CD4-positive, CD25-positive, alpha-beta regulatory T cell (primary cell): ENCODE data around the gene RCN2. TPM values are rescaled to one million over a fixed set of nuclear protein-coding genes. Genes with fewer than 3 reads are reported as not detected.
A peak's percentile ranks its signal among the peaks of the same experiment; 100 is the strongest.
"Not testable (repeated sequence)": the region's sequence is repeated elsewhere in the genome, so short reads cannot be mapped to it uniquely, and the experiment has no call there.

ENCODE experiments used
- ATAC-seq, 2 donors: fragments of 150-1000 bp; cut with Tn5 transposase; one replicate each; pipeline ENCODE4 v1.10.0; 2021; ENCODE audit warnings: low read depth in 2 of 2, moderate number of reproducible peaks in 2 of 2, moderate library complexity in 1 of 2
- DNase-seq, 3 donors: peaks; one replicate each; pipeline versions ENCODE4 v3.0.0 to v3.0.0-alpha.2; 2012 to 2022; ENCODE audit warnings: mixed read lengths in 1 of 3
- H3K27ac ChIP-seq: one replicate; pipeline ENCODE4 v1.7.0; 2013; ENCODE audit warnings: mild to moderate bottlenecking, low read length; ENCODE audit not compliant: insufficient read depth, poor library complexity, severe bottlenecking
- H3K27me3 ChIP-seq: one replicate; pipeline ENCODE4 v1.7.0; 2013; ENCODE audit warnings: low read length; ENCODE audit not compliant: control insufficient read depth, insufficient read depth
- H3K36me3 ChIP-seq: one replicate; pipeline ENCODE4 v1.7.0; 2013; ENCODE audit warnings: mild to moderate bottlenecking, low read length, moderate library complexity; ENCODE audit not compliant: control insufficient read depth, insufficient read depth
- H3K4me1 ChIP-seq: 2 replicates; pipeline ENCODE4 v1.7.0; 2013; ENCODE audit warnings: mild to moderate bottlenecking, low read length; ENCODE audit not compliant: insufficient read depth, control insufficient read depth, poor library complexity, severe bottlenecking
- H3K4me3 ChIP-seq: one replicate; pipeline ENCODE4 v1.7.0; 2013; ENCODE audit warnings: low read depth, mild to moderate bottlenecking, low read length, moderate library complexity
- H3K9me3 ChIP-seq, 2 experiments: 1 replicate in 1 of 2; 2 replicates in 1 of 2; pipeline ENCODE4 v1.7.0; 2013; ENCODE audit warnings: low read length in 2 of 2, mild to moderate bottlenecking in 1 of 2, moderate library complexity in 1 of 2; ENCODE audit not compliant: control insufficient read depth in 2 of 2
- H3K27ac Mint-ChIP-seq, 3 donors: one replicate each; pipeline ENCODE4 v1.8.0; 2020 to 2022; ENCODE audit warnings: mild to moderate bottlenecking in 3 of 3, mixed read lengths in 3 of 3, moderate library complexity in 2 of 3
- H3K27me3 Mint-ChIP-seq: one replicate; pipeline ENCODE4 v1.8.0; 2022; ENCODE audit warnings: mild to moderate bottlenecking, mixed read lengths
- H3K36me3 Mint-ChIP-seq: one replicate; pipeline ENCODE4 v1.8.0; 2020; ENCODE audit warnings: mixed read lengths
- H3K4me1 Mint-ChIP-seq, 4 donors: one replicate each; pipeline ENCODE4 v1.8.0; 2020 to 2022; ENCODE audit warnings: mixed read lengths in 4 of 4, mild to moderate bottlenecking in 1 of 4
- H3K4me3 Mint-ChIP-seq, 4 donors: one replicate each; pipeline ENCODE4 v1.8.0; 2020 to 2022; ENCODE audit warnings: mild to moderate bottlenecking in 4 of 4, mixed read lengths in 4 of 4, moderate library complexity in 3 of 4
- H3K9me3 Mint-ChIP-seq, 7 donors: one replicate each; pipeline ENCODE4 v1.8.0; 2020 to 2022; ENCODE audit warnings: mixed read lengths in 7 of 7, mild to moderate bottlenecking in 3 of 7, moderate library complexity in 2 of 7
- polyA plus RNA-seq, 4 donors: library from polyadenylated mRNA; unstranded; fragments of 300-500 nt; fragmentation: Illumina TruSeq; gene quantifications; one replicate each; pipeline ENCODE4 v1.2.3, GENCODE V29; 2021
- total RNA-seq: library from RNA; stranded (reverse); gene quantifications from one replicate; pipeline ENCODE4 v1.2.3, GENCODE V29; 2022

Gene RCN2
- total and polyA plus RNA-seq, 5 donors from 2014 or later: 17.3 to 47.3 (median 39.5) TPM

DNA sequence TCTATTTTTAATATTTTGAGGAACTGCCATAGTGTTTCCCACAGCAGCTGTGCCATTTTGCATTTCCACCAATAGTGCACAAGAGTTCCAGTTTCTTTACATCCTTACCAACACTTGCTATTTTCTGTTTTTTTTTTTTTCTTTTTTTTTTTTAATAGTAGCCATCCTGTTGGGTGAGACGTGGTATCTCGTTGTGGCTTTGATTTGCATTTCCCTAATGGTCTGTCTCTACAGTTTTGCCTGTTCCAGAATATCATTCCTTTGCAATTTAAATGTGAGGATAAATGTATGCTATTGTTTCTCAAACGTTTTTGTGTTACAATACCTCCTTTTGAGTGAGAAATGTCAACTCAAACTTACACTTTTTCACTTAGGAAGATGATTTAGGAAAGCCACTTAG lies 22.4 kb downstream of the RCN2 start:
- no peak overlapping the region for H3K27ac ChIP-seq
- Mint-ChIP-seq H3K9me3 (no peaks in the 10 kb centered on the region), H3K27me3 (no peaks in the 10 kb centered on the region), H3K4me3 (no peak overlapping the region), H3K27ac (no peak overlapping the region), H3K4me1 (peaks cover 6 to 13% (median 7%) of the 10 kb centered on the region in 4 donors), H3K36me3 (no peaks in the 10 kb centered on the region)
- H3K9me3 ChIP-seq: no peaks in the 10 kb centered on the region
- H3K36me3 ChIP-seq: peaks cover 6% of the 10 kb centered on the region
- DNase-seq (no peak), ATAC-seq (no peak)
- no peaks in the 10 kb centered on the region for H3K27me3 ChIP-seq
- H3K4me3 ChIP-seq: no peak overlapping the region
- H3K4me1 ChIP-seq: peaks cover 3% of the 10 kb centered on the region

DNA sequence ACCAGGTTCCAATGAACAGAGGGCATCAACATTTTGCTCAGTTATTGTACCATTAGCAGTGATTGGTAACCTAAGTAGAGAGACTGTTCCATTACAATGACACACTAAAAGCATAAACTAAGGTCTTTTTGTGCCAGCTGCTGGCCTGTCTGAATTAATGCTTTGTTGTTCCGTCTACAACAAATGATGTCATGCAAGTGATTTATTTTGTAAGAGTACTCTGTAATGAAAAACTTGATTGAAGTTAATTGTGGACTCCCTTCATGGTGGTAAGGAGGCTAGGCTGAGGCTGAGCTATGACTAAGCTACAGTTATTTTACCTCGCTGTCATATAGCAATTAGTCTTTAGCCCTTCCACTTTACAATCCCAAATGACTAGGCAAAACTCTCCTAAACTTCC lies 23.2 kb downstream of the RCN2 start:
- Histone ChIP-seq H3K27me3 (no peaks in the 10 kb centered on the region), H3K27ac (no peak overlapping the region), H3K4me3 (no peak overlapping the region), H3K4me1 (peaks cover 3% of the 10 kb centered on the region), H3K36me3 (no peaks in the 10 kb centered on the region), H3K9me3 (no peaks in the 10 kb centered on the region)
- Mint-ChIP-seq H3K4me1 (peaks cover 6 to 13% (median 7%) of the 10 kb centered on the region in 4 donors), H3K9me3 (no peaks in the 10 kb centered on the region), H3K27me3 (no peaks in the 10 kb centered on the region), H3K4me3 (no peak overlapping the region), H3K36me3 (no peaks in the 10 kb centered on the region), H3K27ac (peak overlapping the region in 1 of 3 donors; percentile 35)
- DNase-seq (no peak), ATAC-seq (no peak)

DNA sequence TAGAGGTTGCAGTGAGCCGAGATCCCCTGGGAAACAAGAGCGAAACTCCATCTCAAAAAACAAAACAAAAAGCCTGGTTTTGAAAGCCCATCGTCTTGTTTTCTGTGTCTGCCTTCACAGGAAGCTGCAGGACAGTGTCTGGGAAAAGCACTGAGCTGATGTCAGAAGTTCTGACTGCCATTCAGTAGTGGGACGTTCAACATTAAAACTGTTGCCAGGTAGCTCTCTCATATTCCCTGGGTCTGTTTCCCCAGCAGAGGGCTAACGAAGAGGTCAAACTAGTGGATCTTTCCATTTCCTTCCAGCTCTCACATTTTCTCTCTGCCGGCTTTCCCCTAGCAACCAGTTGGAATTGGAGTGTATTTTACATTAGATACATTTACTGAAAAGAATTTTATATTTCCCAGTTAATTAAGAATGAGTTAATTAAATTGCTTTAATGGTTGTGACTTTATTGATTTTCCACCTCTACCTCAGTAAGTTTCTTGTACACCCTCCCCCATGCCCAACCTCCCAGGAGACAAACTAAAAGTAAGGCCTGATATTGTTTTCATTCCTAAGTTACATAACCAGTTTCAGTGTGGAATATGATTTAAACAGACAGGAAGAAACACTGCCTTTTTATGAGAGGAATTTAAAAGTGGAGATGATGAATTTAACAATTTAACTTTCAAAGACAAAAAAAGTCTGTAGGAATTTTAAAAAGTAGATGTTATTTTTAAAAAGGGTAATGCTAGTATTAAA lies 29.9 kb downstream of the RCN2 start:
- no peak overlapping the region for H3K4me3 ChIP-seq
- peaks cover 14% of the 10 kb centered on the region for H3K27me3 Mint-ChIP-seq
- no peak overlapping the region for H3K27ac Mint-ChIP-seq
- ATAC-seq (no peak), DNase-seq (no peak)
- no peaks in the 10 kb centered on the region for H3K36me3 ChIP-seq
- no peaks in the 10 kb centered on the region for H3K36me3 Mint-ChIP-seq
- no peaks in the 10 kb centered on the region for H3K9me3 ChIP-seq
- H3K4me3 Mint-ChIP-seq: no peak overlapping the region
- peaks cover 2 to 6% (median 5%) of the 10 kb centered on the region in 4 donors for H3K4me1 Mint-ChIP-seq
- no peak overlapping the region for H3K27ac ChIP-seq
- peaks cover 0 to 1% (median 0%) of the 10 kb centered on the region in 7 donors for H3K9me3 Mint-ChIP-seq
- H3K27me3 ChIP-seq: peaks cover 3% of the 10 kb centered on the region
- no peaks in the 10 kb centered on the region for H3K4me1 ChIP-seq

DNA sequence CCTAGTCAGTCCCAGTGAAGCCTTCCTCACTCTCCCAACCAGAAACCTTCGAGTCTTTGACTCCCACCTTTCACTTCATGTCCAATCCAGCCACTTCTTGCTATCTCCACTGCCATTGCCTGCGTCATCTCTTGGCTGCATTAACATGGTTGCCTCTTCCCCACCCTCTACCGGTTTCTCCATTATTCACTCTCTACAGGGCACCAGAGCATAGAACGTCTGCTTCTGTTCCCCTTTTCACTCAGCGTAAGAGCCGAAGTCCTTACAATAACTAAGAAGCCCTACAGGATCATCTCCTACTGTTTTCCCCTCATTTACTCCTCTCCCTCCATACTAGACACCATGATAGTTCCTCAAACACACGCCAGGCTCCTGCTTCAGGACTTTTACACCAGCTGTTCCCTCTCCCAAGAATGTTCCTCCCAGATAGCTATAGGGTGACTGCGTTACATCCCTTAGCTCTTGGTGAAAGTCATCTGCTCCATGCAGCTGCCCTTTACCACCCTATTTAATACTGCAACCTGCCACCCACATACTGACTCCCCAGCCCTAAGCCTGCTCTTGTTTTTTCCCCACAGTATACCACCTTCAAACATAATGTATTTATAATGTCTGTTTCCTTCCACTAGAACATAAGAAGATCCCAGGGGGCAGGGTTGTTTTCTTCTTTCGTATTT lies 30.9 kb downstream of the RCN2 start:
- no peaks in the 10 kb centered on the region for H3K9me3 ChIP-seq
- no peak for DNase-seq
- H3K4me3 Mint-ChIP-seq: no peak overlapping the region
- no peaks in the 10 kb centered on the region for H3K36me3 ChIP-seq
- H3K27me3 ChIP-seq: peaks cover 3% of the 10 kb centered on the region
- no peak overlapping the region for H3K4me3 ChIP-seq
- no peaks in the 10 kb centered on the region for H3K4me1 ChIP-seq
- peaks cover 0 to 1% (median 0%) of the 10 kb centered on the region in 7 donors for H3K9me3 Mint-ChIP-seq
- peaks cover 2 to 6% (median 5%) of the 10 kb centered on the region in 4 donors for H3K4me1 Mint-ChIP-seq
- no peak for ATAC-seq
- peaks cover 14% of the 10 kb centered on the region for H3K27me3 Mint-ChIP-seq
- H3K27ac ChIP-seq: no peak overlapping the region
- no peaks in the 10 kb centered on the region for H3K36me3 Mint-ChIP-seq
- no peak overlapping the region for H3K27ac Mint-ChIP-seq

DNA sequence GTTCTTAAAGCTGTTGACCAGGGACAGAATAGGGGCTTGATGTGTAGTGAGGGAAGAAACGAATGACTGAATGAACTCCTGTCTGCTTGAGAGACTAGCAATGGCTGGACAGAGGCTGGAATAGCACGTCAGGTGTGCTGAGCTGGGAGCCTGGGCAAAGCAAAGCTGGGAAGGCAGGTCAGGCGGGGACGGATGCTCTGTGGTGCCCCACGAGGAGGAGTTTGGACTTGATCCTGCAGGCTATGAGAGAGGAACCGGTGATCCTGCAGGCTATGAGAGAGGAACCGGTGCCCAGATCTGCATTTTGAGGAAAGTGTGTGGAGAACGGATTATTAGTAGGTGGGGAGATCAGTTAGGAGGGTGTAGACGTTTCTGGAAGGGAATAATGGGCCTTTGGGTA lies 32.0 kb downstream of the RCN2 start:
- H3K27ac Mint-ChIP-seq: no peak overlapping the region
- peaks cover 14% of the 10 kb centered on the region for H3K27me3 Mint-ChIP-seq
- ATAC-seq (no peak), DNase-seq (no peak)
- peaks cover 2 to 6% (median 5%) of the 10 kb centered on the region in 4 donors for H3K4me1 Mint-ChIP-seq
- H3K4me3 Mint-ChIP-seq: no peak overlapping the region
- H3K36me3 Mint-ChIP-seq: no peaks in the 10 kb centered on the region
- Histone ChIP-seq H3K9me3 (no peaks in the 10 kb centered on the region), H3K36me3 (no peaks in the 10 kb centered on the region), H3K27ac (no peak overlapping the region), H3K27me3 (peaks cover 3% of the 10 kb centered on the region), H3K4me1 (no peaks in the 10 kb centered on the region), H3K4me3 (no peak overlapping the region)
- H3K9me3 Mint-ChIP-seq: peaks cover 0 to 1% (median 0%) of the 10 kb centered on the region in 7 donors

DNA sequence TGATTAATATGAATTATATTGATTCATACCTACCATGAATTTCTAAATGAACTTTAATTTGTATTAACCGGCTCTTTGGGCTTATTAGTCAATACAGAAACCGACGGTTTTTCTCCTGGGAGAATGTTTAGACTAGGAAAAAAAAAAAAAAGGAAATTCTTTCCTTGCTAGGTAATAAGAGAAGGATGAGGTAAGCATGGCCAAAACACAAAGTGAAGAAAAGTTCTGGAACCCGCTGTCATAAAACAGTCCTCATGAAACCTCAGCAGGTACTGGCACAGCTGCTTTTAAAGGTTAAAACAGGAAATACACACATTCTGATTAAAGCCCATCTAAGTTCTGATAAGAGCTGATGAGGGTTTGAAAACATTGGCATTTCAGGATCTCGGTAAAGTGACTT lies 32.6 kb downstream of the RCN2 start:
- no peaks in the 10 kb centered on the region for H3K9me3 ChIP-seq
- Mint-ChIP-seq H3K27ac (no peak overlapping the region), H3K4me1 (peaks cover 2 to 6% (median 5%) of the 10 kb centered on the region in 4 donors)

DNA sequence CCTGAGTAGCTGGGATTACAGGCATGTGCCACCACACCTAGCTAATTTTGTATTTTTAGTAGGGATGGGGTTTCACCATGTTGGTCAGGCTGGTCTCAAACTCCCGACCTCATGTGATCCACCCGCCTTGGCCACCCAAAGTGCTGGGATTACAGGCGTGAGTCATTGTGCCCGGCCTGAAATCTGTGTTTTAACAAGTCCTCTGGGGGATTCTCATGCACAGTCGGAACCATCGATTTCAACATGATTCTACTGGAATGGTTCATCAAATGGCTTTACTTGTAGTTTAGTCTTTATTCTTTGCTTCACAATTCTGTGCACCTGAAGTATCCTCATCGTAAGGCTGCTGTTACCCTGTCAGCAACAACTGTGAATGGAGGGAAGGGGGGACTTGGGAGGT lies 34.5 kb downstream of the RCN2 start:
- H3K4me1 Mint-ChIP-seq, ATAC-seq, H3K4me3 Mint-ChIP-seq: not testable (repeated sequence)

More for the DNA sequence above, 32.6 kb downstream of the RCN2 start:
- H3K9me3 Mint-ChIP-seq: peaks cover 0 to 1% (median 0%) of the 10 kb centered on the region in 7 donors
- H3K27me3 Mint-ChIP-seq: peaks cover 14% of the 10 kb centered on the region
- H3K4me3 Mint-ChIP-seq: no peak overlapping the region
- no peak for ATAC-seq
- Histone ChIP-seq H3K4me1 (no peaks in the 10 kb centered on the region), H3K4me3 (no peak overlapping the region), H3K27me3 (peaks cover 3% of the 10 kb centered on the region), H3K27ac (no peak overlapping the region), H3K36me3 (no peaks in the 10 kb centered on the region)
- no peak for DNase-seq
- no peaks in the 10 kb centered on the region for H3K36me3 Mint-ChIP-seq

More for the DNA sequence above, 34.5 kb downstream of the RCN2 start:
- H3K36me3 Mint-ChIP-seq, H3K27ac ChIP-seq, H3K36me3 ChIP-seq, H3K4me3 ChIP-seq, H3K4me1 ChIP-seq, H3K9me3 Mint-ChIP-seq, H3K27ac Mint-ChIP-seq, DNase-seq, H3K27me3 ChIP-seq, H3K9me3 ChIP-seq: not testable (repeated sequence)
- peaks cover 14% of the 10 kb centered on the region for H3K27me3 Mint-ChIP-seq
